Small intestine (tissue), 7 donors: Measurements from ENCODE around the gene AFF3. TPM values are rescaled to one million over a fixed set of nuclear protein-coding genes. Genes with fewer than 3 reads are reported as not detected.

Experiments used
- DNase-seq, 2 donors: peaks; one replicate each; pipeline versions ENCODE4 v3.0.0 to v3.0.0-alpha.2; 2013
- FAIRE-seq: peaks from 2 replicates; lab custom pipeline; 2012; peaks lifted over from hg19 to GRCh38; lab: Jason Lieb, UNC
- H3K27ac ChIP-seq, 3 donors: one replicate each; pipeline ENCODE4 v1.5.1; 2013; ENCODE audit warnings: low read length in 2 of 3, mild to moderate bottlenecking in 2 of 3, control low read depth in 1 of 3, inconsistent platforms in 1 of 3, low read depth in 1 of 3, moderate library complexity in 1 of 3
- H3K27me3 ChIP-seq, 3 donors: one replicate each; pipeline ENCODE4 v1.6.1; 2013; ENCODE audit warnings: low read length in 3 of 3, inconsistent platforms in 1 of 3; ENCODE audit not compliant: control insufficient read depth in 3 of 3, insufficient read depth in 3 of 3
- H3K36me3 ChIP-seq, 3 donors: one replicate each; pipeline ENCODE4 v1.6.1; 2013; ENCODE audit warnings: low read length in 3 of 3, inconsistent platforms in 1 of 3, low read depth in 1 of 3, mild to moderate bottlenecking in 1 of 3, moderate library complexity in 1 of 3; ENCODE audit not compliant: control insufficient read depth in 3 of 3, insufficient read depth in 2 of 3
- H3K4me1 ChIP-seq, 3 donors: one replicate each; pipeline ENCODE4 v1.6.1; 2013; ENCODE audit warnings: low read length in 2 of 3, inconsistent platforms in 1 of 3, low read depth in 1 of 3, mild to moderate bottlenecking in 1 of 3, moderate library complexity in 1 of 3; ENCODE audit not compliant: control insufficient read depth in 3 of 3, insufficient read depth in 2 of 3
- H3K4me3 ChIP-seq, 3 donors: one replicate each; pipeline ENCODE4 v1.5.1; 2013; ENCODE audit warnings: low read length in 3 of 3, control low read depth in 1 of 3, inconsistent platforms in 1 of 3, low read depth in 1 of 3, mild to moderate bottlenecking in 1 of 3, moderate library complexity in 1 of 3
- H3K9me3 ChIP-seq, 2 donors: one replicate each; pipeline ENCODE4 v1.6.1; 2013; ENCODE audit warnings: low read depth in 1 of 2, low read length in 1 of 2; ENCODE audit not compliant: control insufficient read depth in 2 of 2, insufficient read depth in 1 of 2
- WGBS, 3 donors: extraction: QIAGEN DNeasy Blood & Tissue Kit; methylation state at CpG; one replicate each; pipeline ENCODE4 v1.1.7; 2013; 5-methylcytosine and 5-hydroxymethylcytosine counted together
- polyA plus RNA-seq, 4 donors: library from polyadenylated mRNA; stranded (reverse) in 3 of 4; unstranded in 1 of 4; fragments of 200-250 nt in 3 of 4; fragments of 120-200 nt in 1 of 4; gene quantifications; one replicate each; pipeline versions ENCODE4 v1.2.1 to v1.2.3, GENCODE V29; 2013
- donor health status: healthy with polysubstance abuse.
- donor health status: control.
- donor health status: control.
- donor health status: Bipolar disorder and iron deficiency.
- donor health status: healthy.

Gene AFF3
- polyA plus RNA-seq, 4 donors: 0.27 to 3.2 (median 0.92) TPM; not detected in 1

- H3K4me1 ChIP-seq: no peaks in the 10 kb centered on the region
- H3K9me3 ChIP-seq: peaks cover 0 to 1% of the 10 kb centered on the region in 2 donors
- no peak overlapping the region for H3K4me3 ChIP-seq
- FAIRE-seq (no peak), DNase-seq (no peak)
- peaks cover 0 to 3% (median 0%) of the 10 kb centered on the region in 3 donors for H3K27me3 ChIP-seq
- H3K36me3 ChIP-seq: no peaks in the 10 kb centered on the region
- 79 to 87% (median 84%) methylated on average over 11 of the region's 11 CpGs for WGBS, 3 donors
- H3K27ac ChIP-seq: no peak overlapping the region
These were observed 532.5 kb downstream of the AFF3 start for GRCh38 chr2:99609851-99610381.

DNA sequence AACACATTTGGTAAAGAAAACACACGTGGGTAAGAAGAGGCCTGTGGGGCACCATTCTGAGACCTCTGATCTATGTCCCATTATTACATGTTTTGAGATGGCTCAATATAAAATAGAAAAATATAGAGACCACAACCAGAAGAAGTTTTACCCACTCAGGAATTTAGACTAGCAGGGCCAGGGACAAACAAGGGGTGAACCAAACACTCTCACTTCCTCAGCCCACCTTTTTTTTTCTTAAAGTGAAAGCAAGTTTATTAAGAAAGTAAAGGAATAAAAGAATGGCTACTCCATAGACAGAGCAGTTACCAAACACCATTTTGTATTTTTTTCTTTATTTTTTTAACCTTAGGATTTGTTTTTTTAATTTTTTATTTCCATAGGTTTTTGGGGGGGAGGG lies 533.5 kb downstream of the AFF3 start:
- Histone ChIP-seq H3K27me3 (peaks cover 0 to 3% (median 0%) of the 10 kb centered on the region in 3 donors), H3K27ac (no peak overlapping the region), H3K4me1 (no peaks in the 10 kb centered on the region), H3K4me3 (no peak overlapping the region), H3K9me3 (peaks cover 0 to 1% of the 10 kb centered on the region in 2 donors), H3K36me3 (no peaks in the 10 kb centered on the region)
- FAIRE-seq (no peak), DNase-seq (no peak)
- 39 to 77% (median 53%) methylated on average over 1 of the region's 1 CpG for WGBS, 3 donors

DNA sequence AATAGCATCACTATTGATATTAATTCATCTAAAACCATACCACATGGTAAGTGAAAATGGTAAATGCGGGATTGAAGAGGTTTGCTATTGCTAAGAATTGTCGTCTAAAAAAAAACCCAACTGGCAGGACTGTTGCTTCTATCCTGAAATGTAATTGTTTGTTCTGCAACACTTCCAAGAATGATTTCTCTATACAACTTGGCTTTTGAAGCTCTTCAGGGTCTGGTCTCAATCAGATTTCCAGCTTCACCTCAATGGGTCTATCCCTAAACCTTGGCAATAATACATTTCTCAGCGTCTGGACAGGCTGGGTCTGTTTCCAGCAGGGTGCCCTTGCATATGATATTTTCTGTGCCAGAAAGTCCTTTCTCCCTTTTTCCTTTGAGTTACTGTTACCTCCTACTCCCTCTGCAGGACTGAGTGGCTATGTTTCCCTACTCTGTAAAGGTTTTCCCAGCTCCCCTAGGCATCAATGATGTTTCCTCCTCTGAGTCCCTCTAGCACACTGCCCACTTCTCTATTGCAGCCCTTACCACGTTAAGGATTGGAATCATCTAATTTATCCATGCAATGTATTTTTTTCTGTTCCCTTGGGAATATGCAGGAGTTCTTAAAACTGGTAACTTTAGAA lies 534.4 kb downstream of the AFF3 start:
- DNase-seq: no peak
- Histone ChIP-seq H3K27ac (no peak overlapping the region), H3K4me1 (no peaks in the 10 kb centered on the region), H3K4me3 (no peak overlapping the region), H3K9me3 (peaks cover 0 to 1% of the 10 kb centered on the region in 2 donors), H3K36me3 (no peaks in the 10 kb centered on the region), H3K27me3 (peaks cover 0 to 3% (median 0%) of the 10 kb centered on the region in 3 donors)
- FAIRE-seq: no peak
- 61 to 67% (median 62%) methylated on average over 4 of the region's 4 CpGs for WGBS, 3 donors

DNA sequence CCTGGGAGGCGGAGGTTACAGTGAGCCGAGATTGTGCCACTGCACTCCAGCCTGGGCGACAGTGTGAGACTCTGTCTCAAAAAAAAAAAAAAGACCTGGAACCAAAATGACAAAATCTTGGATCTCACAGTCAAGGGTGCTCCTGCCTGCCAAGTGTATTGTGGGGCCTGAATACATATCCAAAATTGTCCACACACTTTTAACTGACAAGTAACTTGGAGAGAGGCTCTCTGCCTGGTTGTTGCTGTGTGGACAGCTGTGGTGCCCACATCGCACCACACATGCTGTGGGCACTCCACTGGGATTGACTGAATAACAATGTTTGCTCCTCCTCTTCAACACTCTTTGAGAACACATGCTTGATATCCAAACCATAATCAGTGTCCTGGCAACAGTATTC lies 534.9 kb downstream of the AFF3 start:
- Histone ChIP-seq H3K36me3 (no peaks in the 10 kb centered on the region), H3K4me3 (no peak overlapping the region), H3K27me3 (peaks cover 0 to 5% (median 0%) of the 10 kb centered on the region in 3 donors), H3K9me3 (peaks cover 0 to 1% of the 10 kb centered on the region in 2 donors), H3K27ac (no peak overlapping the region), H3K4me1 (no peaks in the 10 kb centered on the region)
- DNase-seq (no peak), FAIRE-seq (no peak)
- WGBS, 3 donors: 74 to 81% (median 75%) methylated on average over 4 of the region's 4 CpGs

DNA sequence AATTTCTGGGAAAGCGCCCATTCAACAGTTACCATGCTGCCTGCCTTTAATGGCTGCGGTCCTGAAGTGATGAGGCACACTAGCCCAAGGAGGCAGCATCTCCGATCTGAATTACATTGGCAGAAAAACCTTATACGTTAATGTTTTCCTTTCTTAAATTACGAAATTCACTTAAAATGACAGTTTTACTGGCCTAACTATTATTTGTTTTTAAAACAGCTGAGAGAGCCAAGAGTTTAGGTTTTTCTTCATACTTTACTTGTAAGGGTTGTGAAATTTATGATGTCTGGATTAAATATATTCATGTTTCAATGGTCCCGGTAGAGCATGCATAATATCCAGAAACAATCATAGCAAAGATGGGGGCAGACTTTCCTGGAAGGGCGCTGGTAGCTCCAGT lies 537.4 kb downstream of the AFF3 start:
- Histone ChIP-seq H3K4me3 (no peak overlapping the region), H3K36me3 (no peaks in the 10 kb centered on the region), H3K9me3 (peaks cover 0 to 1% of the 10 kb centered on the region in 2 donors), H3K27me3 (peaks cover 0 to 23% (median 0%) of the 10 kb centered on the region in 3 donors), H3K27ac (no peak overlapping the region), H3K4me1 (no peaks in the 10 kb centered on the region)
- DNase-seq (no peak), FAIRE-seq (no peak)
- WGBS, 3 donors: 78 to 84% (median 81%) methylated on average over 7 of the region's 7 CpGs

DNA sequence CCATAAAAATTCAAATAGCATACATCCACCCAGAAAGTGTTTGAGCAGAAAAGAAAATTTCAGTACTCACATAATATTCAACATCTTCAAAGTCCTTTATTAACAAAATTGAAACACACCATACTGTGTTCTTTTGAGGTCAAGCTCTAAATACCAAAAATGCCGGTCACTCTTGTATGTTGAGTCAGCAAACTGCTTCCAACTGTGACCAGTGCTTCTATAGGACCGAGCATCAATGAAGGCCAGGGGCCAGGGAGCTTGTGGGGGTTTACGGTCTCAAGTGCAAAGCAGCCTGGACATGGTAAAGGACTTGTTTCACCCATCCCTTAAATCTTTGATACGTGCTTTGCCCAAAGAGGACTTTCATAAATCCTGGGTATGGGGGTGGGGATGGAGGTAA lies 539.9 kb downstream of the AFF3 start:
- Histone ChIP-seq H3K4me3 (no peak overlapping the region), H3K4me1 (no peaks in the 10 kb centered on the region), H3K9me3 (peaks cover 0 to 1% of the 10 kb centered on the region in 2 donors), H3K27ac (no peak overlapping the region), H3K36me3 (no peaks in the 10 kb centered on the region), H3K27me3 (peaks cover 0 to 28% (median 0%) of the 10 kb centered on the region in 3 donors)
- WGBS, 3 donors: 83 to 86% (median 84%) methylated on average over 4 of the region's 4 CpGs
- no peak for DNase-seq
- no peak for FAIRE-seq

DNA sequence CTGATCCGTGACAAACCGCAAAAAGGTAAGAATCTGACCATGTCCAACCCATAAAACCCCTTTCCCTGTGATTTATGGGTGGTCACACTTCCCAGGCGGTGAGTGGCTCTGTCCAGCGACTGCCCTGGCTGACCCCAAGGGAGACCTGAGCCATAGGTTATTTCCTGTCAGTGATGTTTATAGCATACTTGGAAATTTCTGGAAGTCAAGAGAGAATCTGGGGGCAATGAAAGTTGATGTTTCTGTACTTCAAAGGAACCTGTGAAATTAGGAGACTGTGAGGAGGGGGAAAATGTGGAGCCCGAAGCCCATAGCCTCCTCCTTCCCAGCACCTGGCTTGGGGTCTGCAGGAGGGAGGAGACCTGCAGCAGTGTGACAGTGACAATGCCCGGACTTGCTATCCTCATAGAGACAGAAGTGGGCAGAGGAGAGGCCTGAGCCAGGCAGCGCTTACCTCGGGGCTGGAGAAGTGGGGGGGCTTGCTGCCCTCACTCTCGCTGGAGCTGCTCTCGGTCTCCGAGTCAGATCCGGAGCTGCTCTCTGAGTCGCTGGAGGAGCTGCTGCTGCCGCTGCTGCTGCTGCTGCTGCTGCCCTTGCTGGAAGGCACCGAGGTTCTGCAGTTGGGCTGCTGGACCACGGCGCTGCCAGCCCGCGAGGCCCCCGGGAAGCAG lies 541.3 kb downstream of the AFF3 start:
- Histone ChIP-seq H3K4me3 (no peak overlapping the region), H3K9me3 (peaks cover 0 to 1% of the 10 kb centered on the region in 2 donors), H3K4me1 (no peaks in the 10 kb centered on the region), H3K27ac (no peak overlapping the region), H3K27me3 (peaks cover 0 to 28% (median 0%) of the 10 kb centered on the region in 3 donors), H3K36me3 (no peaks in the 10 kb centered on the region)
- no peak for FAIRE-seq
- no peak for DNase-seq
- WGBS, 3 donors: 44 to 54% (median 52%) methylated on average over 20 of the region's 20 CpGs

- no peaks in the 10 kb centered on the region for H3K9me3 ChIP-seq
- whole genome bisulfite sequencing, 3 donors: 89 to 94% (median 91%) methylated on average over 9 of the region's 9 CpGs
- no peak overlapping the region for H3K27ac ChIP-seq
- no peaks in the 10 kb centered on the region for H3K4me1 ChIP-seq
- DNase-seq: no peak
- peaks cover 0 to 28% (median 0%) of the 10 kb centered on the region in 3 donors for H3K27me3 ChIP-seq
- FAIRE-seq: no peak
- H3K4me3 ChIP-seq: no peak overlapping the region
- H3K36me3 ChIP-seq: no peaks in the 10 kb centered on the region
These were observed 543.9 kb downstream of the AFF3 start for GRCh38 chr2:99598441-99598840.
